Measurements from ENCODE around the gene TNFRSF4.

DNA sequence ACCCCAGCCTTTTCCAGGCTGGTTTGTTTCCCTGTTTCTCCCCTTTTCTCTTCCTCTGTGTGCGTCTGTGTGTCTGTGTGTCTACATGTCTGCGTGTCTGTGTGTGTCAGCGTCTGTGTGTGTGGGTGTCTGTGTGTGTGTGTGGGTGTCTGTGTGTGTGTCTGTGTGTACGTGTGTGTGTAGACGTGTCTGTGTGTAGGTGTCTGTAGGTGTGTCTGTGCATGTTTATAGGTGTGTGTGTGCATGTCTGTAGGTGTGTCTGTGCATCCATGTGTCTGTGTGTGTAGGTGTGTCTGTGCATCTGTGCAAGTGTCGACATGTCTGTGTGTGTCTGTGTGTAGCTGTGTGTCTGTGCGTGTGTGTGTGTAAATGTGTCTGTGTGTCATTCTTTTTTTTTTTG lies 37.0 kb downstream of the TNFRSF4 start:
- TF ChIP-seq, protein P1, sequence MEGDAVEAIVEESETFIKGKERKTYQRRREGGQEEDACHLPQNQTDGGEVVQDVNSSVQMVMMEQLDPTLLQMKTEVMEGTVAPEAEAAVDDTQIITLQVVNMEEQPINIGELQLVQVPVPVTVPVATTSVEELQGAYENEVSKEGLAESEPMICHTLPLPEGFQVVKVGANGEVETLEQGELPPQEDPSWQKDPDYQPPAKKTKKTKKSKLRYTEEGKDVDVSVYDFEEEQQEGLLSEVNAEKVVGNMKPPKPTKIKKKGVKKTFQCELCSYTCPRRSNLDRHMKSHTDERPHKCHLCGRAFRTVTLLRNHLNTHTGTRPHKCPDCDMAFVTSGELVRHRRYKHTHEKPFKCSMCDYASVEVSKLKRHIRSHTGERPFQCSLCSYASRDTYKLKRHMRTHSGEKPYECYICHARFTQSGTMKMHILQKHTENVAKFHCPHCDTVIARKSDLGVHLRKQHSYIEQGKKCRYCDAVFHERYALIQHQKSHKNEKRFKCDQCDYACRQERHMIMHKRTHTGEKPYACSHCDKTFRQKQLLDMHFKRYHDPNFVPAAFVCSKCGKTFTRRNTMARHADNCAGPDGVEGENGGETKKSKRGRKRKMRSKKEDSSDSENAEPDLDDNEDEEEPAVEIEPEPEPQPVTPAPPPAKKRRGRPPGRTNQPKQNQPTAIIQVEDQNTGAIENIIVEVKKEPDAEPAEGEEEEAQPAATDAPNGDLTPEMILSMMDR (IDR thresholded peaks at IDR 0.05): no peak
- no peak for TF ChIP-seq POLR2AphosphoS5 (IDR thresholded peaks at IDR 0.05)
- TF ChIP-seq POLR2A (IDR thresholded peaks at IDR 0.05): no peak
